ENCODE data around the gene RAD23A. TPM values are rescaled to one million over a fixed set of nuclear protein-coding genes. Genes with fewer than 3 reads are reported as not detected.

The RAD23A gene
- total and polyA plus RNA-seq, 9 of the 15 experiments (the other 6 are each of a cell fraction or from before 2014, with no cell fraction given): 9.5 to 181 (median 101) TPM

DNA sequence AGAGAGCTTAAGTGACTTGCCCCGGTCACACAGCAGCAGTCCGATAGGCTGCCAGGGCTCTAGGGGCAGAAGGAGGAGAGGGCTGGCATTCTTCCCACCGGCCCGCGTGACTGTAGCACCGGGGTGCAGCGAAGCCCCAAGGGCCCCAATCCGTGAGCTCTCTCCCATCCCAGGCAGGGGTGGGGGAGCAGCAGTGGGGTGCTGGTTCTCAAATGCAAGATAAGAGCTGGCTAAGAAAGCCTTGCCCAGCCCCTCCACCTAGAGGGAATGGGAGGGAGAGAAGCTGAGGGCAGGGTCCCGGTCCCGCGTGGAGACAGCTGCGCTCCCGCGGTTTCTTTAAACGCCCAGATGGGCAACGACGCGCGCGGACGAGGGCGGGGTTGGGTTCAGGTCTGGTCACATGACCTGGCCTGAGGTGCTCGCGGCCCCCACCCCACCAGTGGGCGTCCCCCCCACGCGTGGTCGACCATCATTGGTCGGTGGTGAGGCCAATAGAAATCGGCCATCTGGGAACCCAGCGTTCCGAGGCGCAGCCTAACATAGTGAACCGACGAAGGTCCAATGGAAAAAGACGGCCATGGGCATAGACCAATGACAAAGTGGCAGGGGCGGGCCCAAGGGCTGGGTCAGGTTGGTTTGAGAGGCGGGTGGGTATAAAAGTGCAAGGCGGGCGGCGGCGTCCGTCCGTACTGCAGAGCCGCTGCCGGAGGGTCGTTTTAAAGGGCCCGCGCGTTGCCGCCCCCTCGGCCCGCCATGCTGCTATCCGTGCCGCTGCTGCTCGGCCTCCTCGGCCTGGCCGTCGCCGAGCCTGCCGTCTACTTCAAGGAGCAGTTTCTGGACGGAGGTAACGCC is 7.5 kb upstream of the RAD23A start, which contains the start of gene CALR (continued):
- TF ChIP-seq, protein P1, sequence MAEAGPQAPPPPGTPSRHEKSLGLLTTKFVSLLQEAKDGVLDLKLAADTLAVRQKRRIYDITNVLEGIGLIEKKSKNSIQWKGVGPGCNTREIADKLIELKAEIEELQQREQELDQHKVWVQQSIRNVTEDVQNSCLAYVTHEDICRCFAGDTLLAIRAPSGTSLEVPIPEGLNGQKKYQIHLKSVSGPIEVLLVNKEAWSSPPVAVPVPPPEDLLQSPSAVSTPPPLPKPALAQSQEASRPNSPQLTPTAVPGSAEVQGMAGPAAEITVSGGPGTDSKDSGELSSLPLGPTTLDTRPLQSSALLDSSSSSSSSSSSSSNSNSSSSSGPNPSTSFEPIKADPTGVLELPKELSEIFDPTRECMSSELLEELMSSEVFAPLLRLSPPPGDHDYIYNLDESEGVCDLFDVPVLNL (CRISPR knock-in tag; IDR thresholded peaks at IDR 0.05; ENCODE audit: low read depth): peak; percentile 88; the same call in 1 of the 2 replicates
- TF ChIP-seq, protein P2, sequence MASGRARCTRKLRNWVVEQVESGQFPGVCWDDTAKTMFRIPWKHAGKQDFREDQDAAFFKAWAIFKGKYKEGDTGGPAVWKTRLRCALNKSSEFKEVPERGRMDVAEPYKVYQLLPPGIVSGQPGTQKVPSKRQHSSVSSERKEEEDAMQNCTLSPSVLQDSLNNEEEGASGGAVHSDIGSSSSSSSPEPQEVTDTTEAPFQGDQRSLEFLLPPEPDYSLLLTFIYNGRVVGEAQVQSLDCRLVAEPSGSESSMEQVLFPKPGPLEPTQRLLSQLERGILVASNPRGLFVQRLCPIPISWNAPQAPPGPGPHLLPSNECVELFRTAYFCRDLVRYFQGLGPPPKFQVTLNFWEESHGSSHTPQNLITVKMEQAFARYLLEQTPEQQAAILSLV (tag; IDR thresholded peaks at IDR 0.05): no peak
- TF ChIP-seq TEAD1 (CRISPR knock-in tag; IDR thresholded peaks at IDR 0.05): peak in 1 of 2 experiments; percentile 68; a peak in 2 of 4 replicates
- TF ChIP-seq, protein P3, sequence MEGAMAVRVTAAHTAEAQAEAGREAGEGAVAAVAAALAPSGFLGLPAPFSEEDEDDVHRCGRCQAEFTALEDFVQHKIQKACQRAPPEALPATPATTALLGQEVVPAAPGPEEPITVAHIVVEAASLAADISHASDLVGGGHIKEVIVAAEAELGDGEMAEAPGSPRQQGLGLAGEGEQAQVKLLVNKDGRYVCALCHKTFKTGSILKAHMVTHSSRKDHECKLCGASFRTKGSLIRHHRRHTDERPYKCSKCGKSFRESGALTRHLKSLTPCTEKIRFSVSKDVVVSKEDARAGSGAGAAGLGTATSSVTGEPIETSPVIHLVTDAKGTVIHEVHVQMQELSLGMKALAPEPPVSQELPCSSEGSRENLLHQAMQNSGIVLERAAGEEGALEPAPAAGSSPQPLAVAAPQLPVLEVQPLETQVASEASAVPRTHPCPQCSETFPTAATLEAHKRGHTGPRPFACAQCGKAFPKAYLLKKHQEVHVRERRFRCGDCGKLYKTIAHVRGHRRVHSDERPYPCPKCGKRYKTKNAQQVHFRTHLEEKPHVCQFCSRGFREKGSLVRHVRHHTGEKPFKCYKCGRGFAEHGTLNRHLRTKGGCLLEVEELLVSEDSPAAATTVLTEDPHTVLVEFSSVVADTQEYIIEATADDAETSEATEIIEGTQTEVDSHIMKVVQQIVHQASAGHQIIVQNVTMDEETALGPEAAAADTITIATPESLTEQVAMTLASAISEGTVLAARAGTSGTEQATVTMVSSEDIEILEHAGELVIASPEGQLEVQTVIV (CRISPR knock-in tag; IDR thresholded peaks at IDR 0.05; ENCODE audit: borderline replicate concordance): no peak
- TF ChIP-seq TAF7 (tag; IDR thresholded peaks at IDR 0.05): peak; percentile 84
- no peak for TF ChIP-seq ZNF121 (CRISPR knock-in tag; conservative IDR thresholded peaks at IDR 0.05)
- no peak for TF ChIP-seq SRSF7 (optimal IDR thresholded peaks at IDR 0.05; ENCODE audit: low read depth, low read length)
- no peak for TF ChIP-seq HOXB6 (CRISPR knock-in tag; IDR thresholded peaks at IDR 0.05; ENCODE audit: borderline replicate concordance)
- TF ChIP-seq ELF4 (CRISPR knock-in tag; IDR thresholded peaks at IDR 0.05): 0 out of 2 replicates have a peak, but pooled peaks have one; percentile 38
- TF ChIP-seq ZNF253 (CRISPR knock-in tag; conservative IDR thresholded peaks at IDR 0.05): no peak
- no peak for TF ChIP-seq SETDB1 (IDR thresholded peaks at IDR 0.05; ENCODE audit: low read length)
- no peak for TF ChIP-seq HDAC3 (IDR thresholded peaks at IDR 0.05; ENCODE audit: borderline replicate concordance, partially characterized antibody)
- 0 out of 2 replicates have a peak, but pooled peaks have one; percentile 13 for TF ChIP-seq GABPA (tag; conservative IDR thresholded peaks at IDR 0.05; ENCODE audit: low read depth)
- peak; percentile 96 for TF ChIP-seq MTA1 (IDR thresholded peaks at IDR 0.05; ENCODE audit: borderline replicate concordance)
- no peak for TF ChIP-seq ZFPM2 (CRISPR knock-in tag; IDR thresholded peaks at IDR 0.05)
- TF ChIP-seq ETV1 (tag; conservative IDR thresholded peaks at IDR 0.05; ENCODE audit: low read depth): no peak
- TF ChIP-seq ZNF445 (CRISPR knock-in tag; IDR thresholded peaks at IDR 0.05; ENCODE audit: low read depth): no peak
- TF ChIP-seq MCM5 (IDR thresholded peaks at IDR 0.05; ENCODE audit: low read depth): no peak
- TF ChIP-seq NELFE (IDR thresholded peaks at IDR 0.05; ENCODE audit: insufficient read depth, insufficient read length): peak; percentile 92
- TF ChIP-seq ZNF146 (CRISPR knock-in tag; IDR thresholded peaks at IDR 0.05; ENCODE audit: unreplicated experiment): no peak
- TF ChIP-seq ZBTB17 (CRISPR knock-in tag; IDR thresholded peaks at IDR 0.05): peak; percentile 44
- no peak for TF ChIP-seq CHD1 (IDR thresholded peaks at IDR 0.05; ENCODE audit: low read length)
- TF ChIP-seq RBFOX2 (IDR thresholded peaks at IDR 0.05; ENCODE audit: low read depth, low read length): peak; percentile 100

Data from K562 (cell line).